ENCODE data around the gene POLD3.

POLD3 gene

DNA sequence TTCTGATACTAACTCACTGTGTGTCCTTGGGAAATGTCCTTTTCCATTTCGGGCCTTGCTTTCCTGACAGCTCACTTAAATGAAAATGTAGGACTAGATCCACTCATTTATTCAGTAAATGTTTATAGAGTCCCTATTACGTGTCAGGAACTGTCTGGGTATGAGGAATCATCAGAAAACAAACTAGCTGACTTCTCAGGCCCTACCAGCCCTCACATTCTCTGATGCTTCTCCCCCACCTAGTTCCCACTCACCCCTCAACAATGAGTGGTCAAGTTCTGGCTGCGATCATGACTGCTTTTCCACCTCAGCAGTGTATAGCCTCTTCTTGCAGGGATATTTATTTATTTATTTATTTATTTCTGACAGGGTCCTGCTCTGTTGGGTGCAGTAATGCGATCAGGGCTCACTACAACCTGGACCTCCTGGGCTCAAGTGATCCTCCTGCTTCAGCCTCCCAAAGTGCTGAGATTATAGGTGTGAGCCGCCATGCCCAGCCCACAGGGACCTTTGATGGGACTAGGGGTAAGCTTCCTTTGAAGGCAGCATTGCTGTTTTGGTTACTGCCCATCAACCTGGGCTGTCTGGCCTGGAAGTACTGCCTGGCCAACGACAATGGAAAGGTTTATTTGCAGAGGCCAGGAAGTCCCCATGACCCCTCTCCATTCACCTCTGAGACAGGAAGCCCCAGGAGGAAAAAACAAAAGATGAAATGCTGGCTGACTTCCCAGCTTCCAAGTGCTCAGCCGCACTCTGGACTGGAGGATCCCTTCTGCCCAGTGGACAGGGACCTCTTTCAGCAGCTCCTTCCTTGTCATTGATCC lies 33.1 kb upstream of the POLD3 start:
- no peak for DNase-seq (ENCODE audit: low read depth)
- no peak overlapping the region for H3K4me3 ChIP-seq (ENCODE audit: control insufficient read depth, low read depth, low read length)
- TF ChIP-seq, protein P1, sequence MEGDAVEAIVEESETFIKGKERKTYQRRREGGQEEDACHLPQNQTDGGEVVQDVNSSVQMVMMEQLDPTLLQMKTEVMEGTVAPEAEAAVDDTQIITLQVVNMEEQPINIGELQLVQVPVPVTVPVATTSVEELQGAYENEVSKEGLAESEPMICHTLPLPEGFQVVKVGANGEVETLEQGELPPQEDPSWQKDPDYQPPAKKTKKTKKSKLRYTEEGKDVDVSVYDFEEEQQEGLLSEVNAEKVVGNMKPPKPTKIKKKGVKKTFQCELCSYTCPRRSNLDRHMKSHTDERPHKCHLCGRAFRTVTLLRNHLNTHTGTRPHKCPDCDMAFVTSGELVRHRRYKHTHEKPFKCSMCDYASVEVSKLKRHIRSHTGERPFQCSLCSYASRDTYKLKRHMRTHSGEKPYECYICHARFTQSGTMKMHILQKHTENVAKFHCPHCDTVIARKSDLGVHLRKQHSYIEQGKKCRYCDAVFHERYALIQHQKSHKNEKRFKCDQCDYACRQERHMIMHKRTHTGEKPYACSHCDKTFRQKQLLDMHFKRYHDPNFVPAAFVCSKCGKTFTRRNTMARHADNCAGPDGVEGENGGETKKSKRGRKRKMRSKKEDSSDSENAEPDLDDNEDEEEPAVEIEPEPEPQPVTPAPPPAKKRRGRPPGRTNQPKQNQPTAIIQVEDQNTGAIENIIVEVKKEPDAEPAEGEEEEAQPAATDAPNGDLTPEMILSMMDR (IDR thresholded peaks at IDR 0.05; ENCODE audit: control insufficient read depth, insufficient read depth, low read depth, low read length, missing control alignments) = no peak

DNA sequence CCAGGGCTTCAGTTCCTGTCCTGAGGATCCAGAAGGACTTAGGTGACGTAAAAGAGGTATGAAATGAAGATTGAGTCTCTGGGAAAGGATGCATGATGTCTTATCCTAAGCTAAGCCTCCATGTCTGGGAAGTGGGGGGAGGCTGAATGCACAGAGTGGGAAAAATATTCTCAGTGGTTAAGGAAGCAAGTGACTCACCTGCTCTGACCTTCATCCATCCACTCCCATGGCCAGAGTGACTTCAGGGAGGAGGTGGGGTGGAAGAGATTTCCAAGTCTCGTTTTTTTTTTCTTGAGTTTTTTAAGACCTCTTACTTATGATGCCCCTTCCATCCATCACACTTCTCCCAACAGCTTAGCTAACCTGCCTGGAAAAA lies 32.5 kb upstream of the POLD3 start:
- TF ChIP-seq, protein P1 (IDR thresholded peaks at IDR 0.05; ENCODE audit: control insufficient read depth, insufficient read depth, low read depth, low read length, missing control alignments) = no peak
- no peak overlapping the region for H3K4me3 ChIP-seq (ENCODE audit: control insufficient read depth, low read depth, low read length)
- DNase-seq (ENCODE audit: low read depth) = no peak

DNA sequence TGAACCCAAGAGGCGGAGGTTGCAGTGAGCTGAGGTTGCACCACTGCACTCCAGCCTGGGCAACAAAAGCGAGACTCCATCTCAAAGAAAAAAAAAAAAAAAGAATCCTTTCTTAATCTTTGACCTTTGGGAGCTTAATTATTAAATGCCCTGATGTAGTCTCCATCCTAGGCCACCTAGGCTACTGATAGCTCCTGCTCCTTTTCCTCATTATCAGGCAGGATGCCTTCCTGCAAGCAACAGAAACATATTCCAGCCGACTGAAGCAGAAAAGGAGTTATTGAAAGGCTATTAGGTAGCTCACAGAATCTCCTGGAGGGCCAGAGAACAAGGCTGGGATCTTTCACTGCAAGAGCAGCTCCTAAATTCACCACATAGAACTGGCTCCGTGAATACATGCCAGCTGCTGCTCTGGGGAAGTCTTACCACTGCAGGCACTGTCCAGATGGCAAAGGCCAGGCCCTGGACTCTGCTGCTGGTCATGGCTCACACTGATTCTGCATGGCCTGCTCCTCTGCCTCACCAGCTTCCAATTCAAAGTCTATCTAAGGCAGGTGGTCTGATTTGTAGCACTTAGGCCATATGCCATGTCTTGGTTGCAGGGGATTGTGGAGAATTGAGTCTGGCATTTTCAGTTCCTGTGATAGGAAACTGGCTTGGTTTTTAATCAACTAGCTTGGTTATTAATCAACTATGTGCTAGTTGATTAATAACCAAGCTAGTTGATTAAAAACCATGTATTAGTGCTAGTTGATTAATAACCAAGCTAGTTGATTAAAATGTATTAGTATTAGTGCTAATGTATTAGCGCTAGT lies 26.0 kb upstream of the POLD3 start:
- no peak overlapping the region for H3K4me3 ChIP-seq (ENCODE audit: control insufficient read depth, low read depth, low read length)
- TF ChIP-seq, protein P1 (IDR thresholded peaks at IDR 0.05; ENCODE audit: control insufficient read depth, insufficient read depth, low read depth, low read length, missing control alignments) = no peak
- no peak for DNase-seq (ENCODE audit: low read depth)

DNA sequence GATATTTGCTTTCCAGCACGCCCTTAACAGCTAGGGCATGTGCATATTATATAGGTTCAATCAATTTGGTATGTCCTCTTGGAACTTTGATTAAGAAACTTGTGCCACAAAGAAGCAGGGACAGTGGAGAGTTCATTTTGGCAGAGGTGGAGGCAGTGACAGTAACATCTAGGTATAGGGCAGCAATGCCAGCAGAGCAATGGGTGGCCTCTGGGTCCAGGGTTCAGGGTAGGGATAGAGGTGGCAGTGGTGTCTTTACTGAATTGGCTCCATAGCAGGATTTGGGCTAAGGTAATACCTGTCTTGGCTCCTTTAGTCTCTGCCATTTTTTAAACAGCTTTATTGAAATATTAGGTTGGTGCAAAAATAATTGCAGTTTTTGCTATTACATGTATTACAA lies 24.4 kb upstream of the POLD3 start:
- TF ChIP-seq, protein P1 (IDR thresholded peaks at IDR 0.05; ENCODE audit: control insufficient read depth, insufficient read depth, low read depth, low read length, missing control alignments) = no peak
- DNase-seq (ENCODE audit: low read depth) = no peak
- H3K4me3 ChIP-seq (ENCODE audit: control insufficient read depth, low read depth, low read length) = no peak overlapping the region

DNA sequence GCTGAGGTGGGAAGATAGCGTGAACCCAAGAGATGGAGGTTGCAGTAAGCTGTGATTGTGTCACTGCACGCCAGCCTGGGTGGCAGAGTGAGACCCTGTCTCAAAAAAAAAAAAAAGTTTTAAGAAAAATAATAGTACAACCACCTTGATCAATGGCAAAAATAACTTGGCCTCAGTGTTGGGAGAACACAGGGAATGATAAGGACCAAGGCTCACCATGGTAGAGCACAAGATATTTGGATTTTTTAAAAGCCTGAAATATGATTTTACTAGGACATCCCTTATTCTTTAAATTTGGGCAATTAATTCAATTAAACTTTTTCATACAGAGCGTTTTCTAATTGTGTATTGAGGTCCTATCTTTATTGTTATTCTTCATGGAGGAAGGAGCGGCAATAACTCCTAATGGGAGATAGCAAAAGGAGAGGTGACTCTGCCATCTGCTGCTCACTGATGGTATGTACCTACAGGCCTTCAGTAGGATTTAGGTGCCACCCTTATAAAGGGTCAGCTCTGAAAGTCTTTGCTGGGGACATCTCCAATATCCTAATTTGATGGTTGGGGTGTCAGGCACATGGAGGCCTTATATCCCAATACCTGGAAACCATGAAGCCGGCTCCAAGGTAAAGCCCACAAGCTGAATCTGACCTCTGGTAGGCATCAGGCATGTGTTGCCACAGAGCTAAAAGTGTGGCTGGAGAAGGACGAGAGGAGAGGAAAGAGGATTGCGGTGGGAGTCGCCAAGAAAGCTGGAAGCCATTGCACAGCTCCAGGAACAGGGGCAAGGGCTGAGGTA lies 21.9 kb upstream of the POLD3 start:
- TF ChIP-seq, protein P1 (IDR thresholded peaks at IDR 0.05; ENCODE audit: control insufficient read depth, insufficient read depth, low read depth, low read length, missing control alignments) = peak; percentile 79
- peak; percentile 28 for DNase-seq (ENCODE audit: low read depth)
- H3K4me3 ChIP-seq (ENCODE audit: control insufficient read depth, low read depth, low read length) = no peak overlapping the region

DNA sequence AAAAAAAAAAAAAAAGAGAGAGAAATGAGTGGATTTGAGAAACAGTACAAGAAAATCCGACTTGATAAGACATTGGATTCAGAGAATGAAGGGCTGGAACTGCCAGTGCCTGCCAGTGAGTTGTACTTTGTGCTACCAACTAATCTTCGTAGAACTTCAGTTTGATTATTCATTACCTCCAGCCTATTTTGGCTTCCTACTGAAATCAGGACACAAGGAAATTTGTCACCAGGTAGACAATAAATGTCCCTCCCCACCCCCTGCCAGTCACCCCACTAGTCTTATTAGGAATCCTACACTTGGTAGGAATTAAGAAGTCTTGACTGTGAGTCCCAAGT lies 21.4 kb upstream of the POLD3 start:
- TF ChIP-seq, protein P1 (IDR thresholded peaks at IDR 0.05; ENCODE audit: control insufficient read depth, insufficient read depth, low read depth, low read length, missing control alignments) = no peak
- no peak for DNase-seq (ENCODE audit: low read depth)
- no peak overlapping the region for H3K4me3 ChIP-seq (ENCODE audit: control insufficient read depth, low read depth, low read length)

Measured in AG09309 (cell line).